ENCODE data around the gene BCAS1.

BCAS1 gene

DNA sequence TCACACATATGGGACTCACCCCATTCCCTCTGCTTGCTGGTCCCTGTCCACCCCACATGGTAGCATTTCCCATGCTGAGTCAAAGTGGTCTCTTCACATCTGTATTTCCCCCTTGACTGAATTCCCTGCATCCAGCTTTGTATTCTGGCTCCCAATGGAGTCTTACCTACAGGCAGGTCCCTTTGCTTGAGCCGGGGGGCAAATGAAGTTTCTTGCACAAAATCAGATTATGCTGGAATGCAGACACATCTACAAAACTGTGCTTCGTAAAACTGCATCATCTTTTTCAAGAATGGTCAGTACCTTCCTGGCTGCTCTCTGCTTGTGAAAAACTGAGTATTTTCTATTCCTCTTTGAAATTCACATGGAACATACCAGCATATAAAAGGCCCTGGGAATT is 32.1 kb upstream of the BCAS1 start:
- no peak for DNase-seq

DNA sequence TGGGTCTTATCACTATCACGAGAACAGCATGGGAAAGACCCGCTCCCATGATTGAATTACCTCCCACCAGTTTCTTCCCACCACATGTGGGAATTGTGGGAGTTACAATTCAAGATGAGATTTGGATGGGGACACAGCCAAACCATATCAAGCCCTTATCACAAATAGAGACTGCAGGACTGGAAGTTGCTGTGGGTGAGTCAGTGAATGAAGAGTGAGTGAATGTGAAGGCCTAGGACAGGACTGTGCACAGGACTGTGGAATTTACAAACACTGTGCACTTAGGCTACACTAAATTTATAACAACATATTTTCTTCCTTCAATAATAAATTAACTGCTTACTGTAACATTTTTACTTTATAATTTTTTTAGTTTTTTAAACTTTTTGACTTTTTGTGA is 30.2 kb upstream of the BCAS1 start:
- no peak for DNase-seq

DNA sequence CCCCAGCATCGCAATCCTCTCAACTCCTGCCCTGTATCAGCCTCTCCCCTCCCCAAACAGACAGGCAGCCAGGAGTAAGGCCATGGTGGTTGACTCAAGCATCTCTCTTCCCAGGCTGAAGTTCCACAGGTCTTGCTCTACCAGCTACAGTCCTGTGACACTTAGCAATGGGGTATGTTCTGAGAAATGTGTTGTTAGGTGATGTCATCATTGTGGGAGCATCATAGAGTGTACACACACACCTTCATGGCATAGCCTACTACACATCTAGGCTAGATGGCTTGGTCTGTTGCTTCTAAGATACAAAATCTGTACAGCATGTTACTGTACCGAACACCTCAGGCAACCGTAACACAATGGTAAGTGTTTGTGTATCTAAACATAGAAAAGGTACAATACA is 29.5 kb upstream of the BCAS1 start:
- DNase-seq: no peak

DNA sequence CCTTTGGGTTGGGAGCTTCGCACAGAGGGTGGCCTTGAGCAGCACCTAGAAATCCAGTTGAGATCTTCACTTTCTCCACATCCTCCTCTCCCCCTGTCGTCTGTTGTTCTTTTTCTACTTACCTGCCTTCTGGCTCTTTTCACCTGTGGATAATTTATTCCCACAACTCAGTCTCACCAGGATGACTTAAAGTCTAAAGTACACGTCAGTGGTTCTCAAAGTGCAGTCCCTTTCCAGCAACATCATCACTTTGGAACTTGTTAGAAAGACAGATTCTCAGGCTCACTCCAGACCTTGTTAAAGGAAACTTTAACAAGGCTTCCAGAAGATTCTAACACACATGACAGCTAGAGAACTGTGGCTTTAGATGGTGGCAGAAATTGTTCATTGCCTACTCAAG is 27.7 kb upstream of the BCAS1 start:
- DNase-seq: no peak

DNA sequence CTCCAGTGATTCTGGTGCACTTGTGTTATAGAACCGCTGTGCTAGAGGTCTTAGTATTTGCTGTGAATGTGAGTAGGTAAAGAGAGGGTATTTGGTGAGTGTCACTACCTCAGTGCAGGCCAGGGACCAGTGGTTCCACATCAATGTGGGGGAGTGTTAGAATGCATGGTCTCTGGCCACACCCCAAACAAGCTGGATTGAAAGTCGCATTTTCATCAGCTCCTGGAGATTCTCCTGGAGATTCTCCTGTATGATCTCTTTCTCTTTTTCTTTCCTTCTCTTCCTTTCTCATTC is 26.8 kb upstream of the BCAS1 start:
- DNase-seq: no peak

DNA sequence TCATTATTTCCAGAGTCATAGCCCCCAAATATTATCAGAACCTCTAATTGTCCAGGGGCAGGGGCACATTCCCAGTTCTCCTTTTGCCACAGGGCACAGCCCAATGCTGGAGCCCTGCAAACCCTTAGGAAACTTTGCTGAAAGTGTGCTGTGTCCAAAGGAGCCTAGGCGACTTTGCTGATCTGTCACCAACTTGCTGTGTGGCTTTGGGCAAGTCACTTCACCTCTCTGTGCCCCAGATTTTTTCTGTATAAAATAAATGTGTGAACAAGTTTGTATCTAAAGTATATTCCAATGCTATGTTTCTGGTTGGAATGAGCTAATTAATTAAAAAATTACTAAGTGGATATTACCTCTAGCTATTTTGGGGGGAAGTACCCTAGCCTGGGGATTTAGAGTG is 25.4 kb upstream of the BCAS1 start:
- DNase-seq: no peak

DNA sequence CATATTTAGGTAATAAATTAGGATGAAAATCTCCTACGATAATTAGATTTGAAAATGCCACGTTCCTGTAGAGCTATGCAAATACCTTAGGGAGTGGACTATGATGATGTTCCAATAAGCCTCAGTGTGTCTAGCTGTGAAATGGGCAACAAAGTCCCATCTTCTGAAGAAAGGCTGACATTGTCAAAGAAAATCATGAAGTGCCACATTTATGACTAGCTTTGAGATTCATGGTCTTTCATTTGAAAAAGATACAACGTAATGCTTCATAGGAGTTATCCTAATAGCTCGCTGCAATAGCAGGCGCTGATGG is 23.8 kb upstream of the BCAS1 start:
- DNase-seq: no peak

DNA sequence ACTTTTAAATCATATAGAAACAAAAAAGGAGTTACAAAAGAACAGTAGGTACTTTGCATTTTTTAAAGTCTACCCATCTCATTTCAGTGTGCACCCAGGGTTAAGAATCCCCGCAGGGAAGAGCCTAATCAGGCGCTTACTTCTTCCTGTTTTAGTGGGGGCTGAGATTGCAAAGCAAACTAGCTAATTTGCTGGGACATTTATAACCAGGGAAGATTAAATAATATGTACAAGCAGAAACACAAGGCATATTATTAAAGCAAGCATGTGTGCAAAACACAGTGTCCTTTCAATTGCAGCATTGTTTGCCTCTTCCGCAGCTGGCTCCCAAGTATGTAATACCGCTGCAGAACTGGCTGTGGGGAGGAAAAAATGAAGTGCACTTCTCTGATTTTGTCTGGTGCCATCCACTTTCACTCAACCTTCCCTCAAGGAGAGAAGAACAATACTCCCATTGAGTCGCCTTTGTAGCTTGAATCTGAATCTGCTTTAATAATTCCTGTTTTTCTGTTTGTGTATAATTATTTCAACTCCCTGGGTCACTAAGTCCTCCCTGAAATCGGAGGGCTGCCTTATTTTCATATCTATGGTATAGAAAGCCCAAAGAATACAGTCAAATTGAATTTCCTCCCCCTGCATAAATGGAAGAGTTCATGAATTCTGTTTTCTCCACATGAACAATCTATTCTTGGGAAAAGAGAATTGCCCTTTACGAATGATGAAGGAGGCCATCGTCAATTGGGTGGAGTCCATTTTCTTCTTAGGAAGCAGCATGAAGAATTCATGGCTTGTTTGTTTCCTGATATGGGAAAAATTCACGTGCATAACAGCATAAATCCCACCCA is 23.3 kb upstream of the BCAS1 start:
- DNase-seq: no peak

DNA sequence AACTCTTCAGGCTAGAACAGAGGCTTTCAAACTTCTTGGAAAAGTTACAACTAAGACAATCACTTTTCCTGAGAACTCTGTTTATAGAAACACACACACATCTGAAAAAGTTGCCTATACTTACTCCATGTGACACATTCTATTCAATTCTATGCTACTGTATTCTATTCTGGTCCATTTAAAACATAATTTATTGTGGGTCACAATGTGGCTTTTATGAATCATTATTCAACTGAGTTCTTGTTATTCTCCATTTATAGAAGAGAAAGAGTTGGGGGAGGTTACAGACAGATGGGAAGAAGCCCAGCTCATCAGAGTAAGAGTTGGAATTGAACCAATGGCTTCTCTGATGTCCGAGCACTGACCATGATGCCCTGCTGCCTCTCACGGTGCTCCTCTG is 21.6 kb upstream of the BCAS1 start:
- no peak for DNase-seq

DNA sequence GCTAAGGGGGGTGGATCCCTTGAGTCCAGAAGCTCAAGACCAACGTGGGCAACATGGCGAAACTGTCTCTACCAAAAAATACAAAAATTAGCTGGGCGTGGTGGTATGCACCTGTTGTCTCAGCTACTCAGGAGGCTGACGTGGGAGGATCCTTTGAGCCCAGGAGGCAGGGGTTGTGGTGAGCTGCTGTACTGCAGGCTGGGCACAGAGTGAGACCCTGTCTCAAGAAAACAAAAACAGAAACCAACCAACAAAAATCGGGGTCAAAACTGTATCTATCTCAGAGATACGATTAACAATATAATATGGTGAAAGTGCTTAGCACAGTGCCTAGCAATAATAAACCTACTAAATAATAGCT is 20.7 kb upstream of the BCAS1 start:
- no peak for DNase-seq

DNA sequence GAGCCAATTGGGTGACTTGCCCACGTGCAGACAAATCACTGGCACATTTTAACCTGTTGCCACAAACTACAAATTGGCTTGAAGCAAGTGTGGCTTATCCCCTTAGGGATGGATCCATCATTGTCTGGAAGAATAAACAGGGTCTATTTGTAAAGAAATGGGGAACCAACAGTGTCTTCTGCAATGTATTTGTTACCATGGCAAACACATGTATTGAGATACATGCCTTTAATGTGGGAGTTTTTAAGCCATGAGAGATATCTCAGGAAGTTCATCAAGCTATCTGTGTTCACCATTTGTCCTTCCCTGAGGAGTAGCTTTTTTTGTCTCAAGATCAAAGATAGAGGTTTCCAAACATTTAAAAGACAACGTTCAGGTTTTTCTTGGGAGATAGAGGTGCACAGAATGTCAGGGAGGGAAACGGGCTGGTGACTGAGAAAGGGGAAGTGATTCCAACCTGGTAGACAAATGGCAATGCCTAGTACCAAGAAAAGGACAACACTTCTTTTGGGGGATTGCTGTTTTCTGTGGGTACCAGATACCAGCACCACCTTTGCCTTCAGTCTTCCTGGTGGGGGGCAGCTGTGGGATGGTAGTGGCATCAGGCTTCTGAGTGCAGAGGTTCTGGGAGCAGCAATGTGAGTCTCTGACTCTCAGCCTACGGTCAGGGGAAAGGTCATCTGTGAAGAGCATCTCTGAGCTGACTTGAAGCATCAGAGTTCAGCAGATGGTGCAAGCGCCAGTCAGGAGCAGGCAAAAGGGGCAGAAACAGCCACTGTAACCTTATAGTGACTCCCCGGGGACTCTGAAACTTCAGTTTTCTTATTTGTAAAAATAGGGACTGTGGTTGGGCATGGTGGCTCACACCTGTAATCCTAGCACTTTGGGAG is 20.1 kb upstream of the BCAS1 start:
- DNase-seq: no peak

DNA sequence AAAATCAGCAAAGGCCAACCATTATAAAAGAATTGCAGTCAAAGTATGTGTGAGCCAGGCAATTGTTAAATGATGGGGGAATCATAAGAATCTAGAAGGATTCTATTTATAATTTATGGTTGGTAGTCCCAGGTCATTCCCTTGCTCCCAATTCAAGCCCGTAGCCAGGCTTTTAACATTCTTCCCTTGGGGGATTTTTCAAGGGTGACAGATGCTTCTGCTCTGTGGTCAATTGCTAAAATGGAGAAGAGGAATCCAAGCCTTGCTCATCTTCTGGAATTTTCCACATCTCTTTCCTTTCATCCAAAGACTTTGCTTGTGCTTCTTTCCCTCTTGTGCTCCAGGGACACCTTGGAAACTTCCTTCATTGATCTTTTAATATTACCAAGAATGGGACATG is 18.0 kb upstream of the BCAS1 start:
- peak; percentile 59 for DNase-seq

DNA sequence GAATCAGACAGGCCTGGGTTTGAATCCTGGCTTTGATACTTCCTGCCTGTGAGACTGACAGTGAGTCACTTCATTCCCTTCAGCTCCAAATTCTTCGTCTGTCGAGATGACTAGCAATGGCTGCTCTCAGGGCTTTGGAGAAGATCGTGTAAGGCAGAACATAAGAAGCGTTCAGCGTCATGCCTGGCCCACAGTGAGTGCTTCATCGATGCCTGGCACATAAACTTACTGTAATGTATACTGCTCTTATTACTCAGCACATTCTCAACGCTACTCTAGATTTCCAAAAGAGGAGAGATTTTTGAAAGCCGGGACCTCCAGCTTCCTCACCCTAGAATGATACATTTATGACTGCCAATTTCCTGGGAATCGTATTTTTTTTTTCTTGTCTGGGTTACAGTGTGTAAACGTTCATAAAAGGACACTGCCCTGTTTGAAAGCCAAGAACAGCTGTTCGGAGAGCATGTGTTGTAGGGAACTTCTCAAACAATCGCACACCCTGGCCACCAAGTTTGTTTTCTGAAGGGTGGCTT is 16.2 kb upstream of the BCAS1 start:
- peak; percentile 60 for DNase-seq

DNA sequence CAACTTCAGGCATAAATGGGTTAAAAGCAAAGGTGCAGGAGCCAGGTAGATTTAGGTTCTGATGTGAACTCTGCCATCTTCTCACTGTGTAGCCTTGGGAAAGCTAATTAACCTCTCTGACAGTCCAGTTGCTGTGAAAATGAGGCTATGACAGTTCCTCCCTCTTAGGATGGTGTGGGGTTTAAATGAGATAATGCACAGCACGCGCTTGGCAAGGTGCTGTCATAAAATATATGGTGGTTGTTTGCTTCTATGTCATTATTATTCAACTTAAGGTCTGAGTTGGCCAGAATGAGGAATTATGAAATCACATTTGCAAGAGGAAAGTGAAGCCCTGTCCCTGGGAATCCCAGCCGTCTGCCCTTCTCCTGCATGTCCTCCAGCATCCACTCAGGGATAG is 15.5 kb upstream of the BCAS1 start:
- no peak for DNase-seq

DNA sequence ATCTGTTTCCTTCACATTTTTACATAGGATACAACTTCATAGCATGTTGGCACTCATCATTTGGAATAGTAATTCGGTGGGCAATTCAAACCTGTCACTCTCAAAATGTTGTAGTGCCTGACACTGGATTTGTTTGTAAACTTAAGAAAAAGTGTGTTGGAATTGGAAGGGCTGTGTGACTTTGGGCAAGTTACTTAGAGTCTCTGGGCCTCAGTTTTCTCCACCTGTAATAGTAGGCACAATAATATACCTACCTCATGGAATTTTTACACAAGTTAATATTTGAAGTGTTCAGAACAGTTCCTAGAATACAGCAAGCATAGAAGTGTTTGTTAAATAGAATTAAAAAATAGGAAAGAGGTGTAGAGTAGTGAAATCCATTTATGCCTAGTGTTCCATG is 15.0 kb upstream of the BCAS1 start:
- DNase-seq: no peak

DNA sequence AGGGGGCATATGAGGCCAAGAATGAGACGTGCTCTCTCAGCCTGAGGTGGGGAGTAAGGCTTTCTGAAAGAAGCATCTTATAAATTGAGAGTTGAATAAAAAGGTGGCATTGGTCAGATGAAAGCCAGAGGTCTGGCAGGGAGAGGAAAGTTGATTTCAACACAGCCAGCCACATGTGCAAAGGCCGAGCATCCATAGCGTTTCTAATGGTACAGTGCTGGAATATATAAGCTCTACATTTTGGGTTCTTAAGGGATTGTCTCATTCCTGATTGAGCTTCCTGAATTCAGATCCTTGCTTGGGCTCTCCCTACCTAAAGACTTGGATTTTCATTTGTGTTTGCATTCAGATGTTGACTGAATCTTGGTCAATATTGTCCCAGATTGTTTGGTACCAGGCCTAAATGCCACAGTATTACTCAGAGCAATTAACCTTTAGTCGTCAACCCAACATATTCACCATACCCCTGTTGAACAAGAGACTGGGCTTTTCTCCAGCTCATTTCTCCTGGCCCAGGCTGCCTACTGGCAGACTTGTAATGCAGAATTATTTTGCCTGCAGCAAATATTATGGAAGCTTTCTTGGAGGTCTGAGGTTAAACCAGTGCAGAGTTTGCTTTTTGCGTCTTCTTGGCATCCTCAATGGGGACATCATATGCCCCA is 14.5 kb upstream of the BCAS1 start:
- DNase-seq: no peak

DNA sequence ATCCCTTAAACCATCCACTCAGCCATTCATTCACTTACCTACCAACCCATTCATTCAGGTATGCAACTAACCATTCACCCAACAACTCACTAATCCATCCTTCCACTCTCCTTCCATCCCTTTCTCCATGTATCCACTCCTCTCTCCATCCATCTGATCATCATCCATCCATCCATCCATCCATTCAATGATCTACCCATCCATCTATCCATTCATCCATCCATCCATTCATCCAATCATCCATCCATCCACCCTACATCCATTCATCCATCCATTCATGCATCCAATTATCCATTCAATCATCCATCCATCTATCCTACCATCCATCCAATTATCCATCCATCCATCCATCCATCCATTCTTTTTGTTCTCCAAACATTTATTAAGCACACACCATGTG is 13.8 kb upstream of the BCAS1 start:
- DNase-seq: no peak

DNA sequence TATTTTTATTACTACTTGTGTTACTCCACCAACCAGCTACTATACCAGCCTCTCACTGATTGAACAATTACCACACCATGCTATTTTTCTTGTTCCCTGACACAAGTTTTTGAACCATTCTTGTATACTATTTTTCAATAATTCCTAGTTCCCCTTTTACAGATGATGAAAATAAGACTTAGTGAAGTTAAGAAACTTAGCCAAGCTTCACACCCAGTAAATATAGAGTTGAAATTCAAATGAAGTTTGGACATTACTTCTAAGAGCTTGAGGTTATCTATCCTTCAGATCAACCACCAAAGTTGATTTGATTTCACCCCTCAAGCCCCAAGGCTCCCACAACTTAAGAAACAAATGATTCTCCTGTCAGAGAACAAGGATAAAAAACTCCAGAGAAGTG is 13.1 kb upstream of the BCAS1 start:
- no peak for DNase-seq

DNA sequence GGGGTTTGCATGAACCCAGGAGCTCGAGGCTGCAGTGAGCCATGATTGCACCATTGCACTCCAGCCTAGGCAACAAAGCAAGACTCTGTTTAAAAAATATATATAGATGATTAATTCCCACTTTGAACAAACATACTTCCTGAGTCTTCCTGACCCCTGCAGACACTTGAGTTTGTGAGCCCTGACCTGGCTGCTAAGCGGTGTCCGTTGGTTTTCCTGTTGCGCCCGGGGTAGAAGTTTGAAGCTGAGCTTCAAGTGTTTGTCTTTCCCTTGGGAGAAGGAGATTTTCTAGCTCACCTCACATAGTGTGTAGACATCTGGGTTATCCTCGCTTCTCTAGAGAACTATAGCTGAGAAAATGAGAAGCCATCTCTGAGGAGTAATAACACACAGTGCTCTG is 11.7 kb upstream of the BCAS1 start:
- DNase-seq: no peak

DNA sequence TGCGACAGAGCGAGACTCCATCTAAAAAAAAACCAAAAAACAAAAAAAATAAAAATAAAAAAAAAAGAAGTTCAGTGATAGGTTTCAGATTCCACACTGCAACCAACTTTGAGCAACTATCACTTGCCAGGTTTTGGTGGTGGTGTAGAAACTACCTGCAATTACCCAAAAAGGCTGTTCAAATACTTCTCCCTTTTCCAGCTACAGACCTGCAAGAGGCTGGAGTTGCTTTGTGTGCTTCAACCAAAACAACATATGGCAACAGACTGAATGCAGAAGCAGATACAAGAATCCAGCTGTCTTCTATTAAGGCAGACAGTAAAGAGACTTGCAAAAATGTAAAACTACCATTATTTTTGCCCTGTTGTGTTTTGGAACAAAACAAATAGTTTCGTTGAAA is 9.3 kb upstream of the BCAS1 start:
- DNase-seq: no peak

DNA sequence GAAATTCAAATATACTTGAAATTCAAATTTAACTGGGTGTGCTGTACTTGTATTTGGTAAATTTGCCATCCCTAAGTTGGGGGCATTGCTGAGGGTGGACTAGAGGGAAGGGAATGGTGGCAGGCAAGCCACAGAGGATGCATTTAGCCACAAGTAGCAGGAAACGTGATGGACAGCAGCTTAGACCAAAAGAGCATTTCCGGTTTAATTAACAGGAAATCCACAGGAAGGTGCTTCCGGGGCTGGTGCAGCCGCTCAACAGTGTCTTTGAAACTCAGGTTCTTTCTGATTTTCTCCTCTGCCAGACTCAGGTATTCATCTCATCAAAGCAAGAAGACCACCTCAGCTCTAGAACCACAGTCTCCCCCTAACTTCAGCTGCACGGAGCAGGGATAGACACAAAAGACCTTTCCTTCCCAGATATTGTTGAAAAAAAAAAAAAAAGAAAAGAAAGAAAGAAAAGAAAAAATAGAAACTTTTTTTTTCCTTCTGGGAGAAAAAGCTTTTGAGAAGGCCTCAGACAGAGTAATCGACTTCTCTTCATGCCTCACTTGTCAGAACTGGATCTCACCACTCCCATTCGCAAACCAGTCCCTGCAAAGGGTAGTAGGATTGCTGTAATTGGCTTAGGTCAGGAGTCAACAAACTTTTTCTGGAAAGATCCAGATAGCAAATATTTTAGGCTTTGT is 8.0 kb upstream of the BCAS1 start:
- DNase-seq: no peak

DNA sequence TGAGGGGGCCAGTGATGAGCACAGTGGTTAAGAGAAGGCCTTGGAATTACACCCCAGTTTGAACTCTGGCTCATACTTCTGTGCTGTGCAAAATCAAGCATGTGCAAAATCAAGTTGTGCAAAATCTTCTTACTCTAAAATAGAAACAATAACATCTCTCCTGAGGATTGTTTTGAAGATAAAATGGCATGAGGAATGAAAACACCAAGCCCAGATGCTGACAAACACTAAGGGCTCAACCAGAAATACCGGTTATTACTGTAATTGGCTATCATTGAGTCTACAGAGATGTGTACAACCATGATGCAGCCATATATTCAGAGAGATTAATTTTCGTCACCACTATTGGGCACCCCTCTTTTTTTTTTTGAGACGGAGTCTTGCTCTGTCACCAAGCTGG is 5.9 kb upstream of the BCAS1 start:
- DNase-seq: no peak

DNA sequence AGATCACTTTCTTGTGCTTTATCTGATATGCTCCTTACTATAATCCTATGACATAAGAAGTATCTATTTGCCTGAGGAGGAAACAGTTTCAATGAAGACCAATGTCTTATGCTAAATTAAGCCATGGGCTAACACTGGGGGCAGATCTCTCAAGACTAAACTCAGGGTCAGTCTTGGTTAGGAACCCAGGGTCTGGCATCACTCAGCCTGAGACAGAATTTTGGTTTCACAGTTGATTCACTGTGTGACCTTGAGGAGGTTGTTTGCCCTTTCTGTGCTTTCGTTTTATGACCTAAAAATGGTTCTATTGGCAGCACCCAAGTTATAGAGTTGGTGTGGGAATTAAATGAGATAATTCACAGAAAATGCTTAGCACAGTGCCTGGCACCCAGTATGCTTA is 4.9 kb upstream of the BCAS1 start:
- no peak for DNase-seq

Measured in fibroblast of upper back skin (primary cell).